Stimulated activated CD4-positive, alpha-beta T cell treated with anti-CD3 and anti-CD28 coated beads, Interleukin-2, amount 100 ng/mL, for 24 hours (primary cell): ENCODE data around the gene CREB5.
"Not testable (repeated sequence)": the region's sequence is repeated elsewhere in the genome, so short reads cannot be mapped to it uniquely, and the experiment has no call there.

ENCODE experiments used
- DNase-seq, 2 donors: peaks; one replicate each; pipeline ENCODE4 v3.0.0-alpha.2; 2020

CREB5 gene

DNA sequence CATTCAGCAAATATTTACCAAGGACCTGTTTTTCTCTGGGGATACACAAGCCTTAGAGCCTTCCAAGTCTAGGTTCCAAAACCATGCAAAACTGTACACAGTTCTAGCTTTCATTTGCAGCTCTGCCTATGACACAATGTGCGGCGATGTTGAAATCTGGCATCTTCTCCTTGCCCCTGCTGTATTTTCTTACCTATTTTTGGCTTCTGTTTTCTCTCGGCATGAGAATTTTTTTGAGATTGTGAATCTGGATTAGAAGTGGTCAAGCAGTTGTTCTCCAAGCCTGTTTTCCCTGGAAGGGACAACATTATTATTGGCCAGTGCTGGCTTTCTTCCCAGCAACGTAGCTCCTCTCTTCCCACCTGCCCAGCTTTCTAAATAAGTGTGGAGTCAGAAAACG, 176.3 kb downstream of the CREB5 start:
- DNase-seq = no peak

GRCh38 chr7:28591041-28591674, 178.8 kb downstream of the CREB5 start:
- DNase-seq = no peak

DNA sequence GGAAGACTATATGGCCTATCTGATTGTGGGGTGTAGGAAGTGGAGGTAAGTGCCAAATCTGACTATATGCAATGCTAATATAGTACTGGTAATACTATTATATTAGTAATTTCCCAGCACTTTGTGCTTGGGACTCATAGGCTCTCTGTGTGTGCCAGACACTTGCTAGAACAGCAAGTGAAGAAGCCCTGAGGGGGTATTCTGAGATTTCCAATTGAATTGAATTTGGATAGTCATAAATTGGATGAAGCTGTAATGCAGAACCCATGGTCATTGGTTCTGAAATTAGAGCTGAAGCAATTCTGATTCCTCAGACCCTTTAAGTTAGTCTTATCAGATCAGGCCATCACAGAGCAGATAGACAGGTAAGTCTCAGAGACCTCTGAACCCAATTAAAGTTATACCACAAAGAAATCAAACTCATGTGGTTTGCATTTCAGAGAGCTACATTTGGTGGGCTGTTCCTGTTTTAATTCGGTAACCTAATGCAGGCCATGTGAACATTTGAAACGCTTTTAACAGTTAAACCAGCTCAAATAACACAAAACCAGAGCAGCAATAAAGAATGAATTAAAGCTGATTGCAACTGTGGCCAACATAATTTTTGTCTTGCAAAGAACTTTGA, 179.5 kb downstream of the CREB5 start:
- DNase-seq = no peak

- no peak for DNase-seq
Observed at GRCh38 chr7:28592861-28593260, 180.5 kb downstream of the CREB5 start.

- no peak for DNase-seq
Observed at GRCh38 chr7:28595076-28595475, 182.8 kb downstream of the CREB5 start.

- DNase-seq = no peak
Observed at GRCh38 chr7:28595801-28596200, 183.5 kb downstream of the CREB5 start.

GRCh38 chr7:28596245-28596935, 184.1 kb downstream of the CREB5 start:
- DNase-seq = no peak

DNA sequence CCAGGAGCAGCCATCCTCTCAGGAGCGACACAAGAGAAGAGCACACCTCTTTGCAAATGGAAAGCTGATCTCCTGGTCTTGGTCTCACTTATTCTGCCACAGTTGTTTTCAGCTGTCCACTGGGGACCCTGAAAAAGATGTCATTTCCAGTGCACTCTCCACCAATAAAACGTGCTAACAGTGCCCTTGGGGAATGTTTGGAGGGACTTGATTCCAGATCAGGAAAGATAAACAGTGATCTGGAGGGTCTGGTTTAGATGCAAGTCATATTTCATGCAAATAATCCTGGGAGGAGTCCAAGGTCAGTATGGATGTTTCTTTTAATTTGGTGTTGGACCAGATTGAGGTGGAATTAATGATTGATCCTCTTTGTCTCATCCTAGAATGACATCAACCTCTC, 185.0 kb downstream of the CREB5 start:
- DNase-seq = no peak

DNA sequence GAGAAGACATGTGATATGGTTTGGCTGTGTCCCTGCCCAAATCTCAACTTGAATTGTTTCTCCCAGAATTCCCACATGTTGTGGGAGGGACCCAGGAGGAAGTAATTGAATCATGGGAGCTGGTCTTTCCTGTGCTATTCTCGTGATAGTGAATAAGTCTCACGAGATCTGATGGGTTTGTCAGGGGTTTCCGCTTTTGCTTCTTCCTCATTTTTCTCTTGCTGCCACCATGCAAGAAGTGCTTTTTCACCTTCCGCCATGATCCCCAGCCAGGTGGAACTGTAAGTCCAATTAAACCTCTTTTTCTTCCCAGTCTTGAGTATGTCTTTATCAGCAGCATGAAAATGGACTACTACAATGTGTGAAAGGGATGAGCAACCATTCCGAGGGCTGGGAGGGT, 185.7 kb downstream of the CREB5 start:
- not testable (repeated sequence) for DNase-seq

DNA sequence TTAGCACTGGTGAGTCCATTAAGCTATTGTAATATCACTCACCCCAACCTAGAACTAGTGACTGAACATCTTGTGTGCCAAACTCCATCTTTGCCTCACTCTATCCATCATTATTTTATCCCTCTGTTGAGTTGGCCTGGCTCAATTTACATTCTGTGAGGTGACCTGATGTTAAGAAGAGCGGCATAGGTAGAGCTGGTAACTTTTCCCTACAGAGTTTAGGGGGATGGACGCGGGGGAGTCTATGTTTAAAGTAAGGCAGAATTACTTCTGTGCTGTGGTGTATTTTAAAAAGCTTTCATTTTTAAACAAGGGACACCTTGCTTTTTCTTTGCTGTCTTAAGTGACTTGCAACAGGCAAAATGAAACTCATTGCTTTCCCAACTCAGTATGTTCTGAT, 186.3 kb downstream of the CREB5 start:
- no peak for DNase-seq

GRCh38 chr7:28599411-28599810, 187.1 kb downstream of the CREB5 start:
- no peak for DNase-seq

DNA sequence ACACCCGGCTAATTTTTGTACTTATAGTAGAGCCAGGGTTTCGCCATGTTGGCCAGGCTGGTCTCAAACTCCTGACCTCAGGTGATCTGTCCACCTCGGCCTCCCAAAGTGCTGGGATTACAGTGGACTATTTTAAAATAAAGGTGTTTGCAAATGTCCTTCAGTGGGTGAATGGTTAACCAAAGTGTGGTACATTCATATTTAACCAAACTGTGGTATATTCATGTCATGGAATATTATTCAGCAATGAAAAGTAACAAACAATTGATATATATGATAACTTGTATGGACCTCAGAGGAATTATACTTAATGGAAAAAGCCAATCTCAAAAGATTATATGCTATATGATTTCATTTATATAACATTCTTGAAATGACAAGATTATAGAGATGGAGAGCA, 190.0 kb downstream of the CREB5 start:
- no peak for DNase-seq

GRCh38 chr7:28605427-28606085, 193.2 kb downstream of the CREB5 start:
- no peak for DNase-seq

DNA sequence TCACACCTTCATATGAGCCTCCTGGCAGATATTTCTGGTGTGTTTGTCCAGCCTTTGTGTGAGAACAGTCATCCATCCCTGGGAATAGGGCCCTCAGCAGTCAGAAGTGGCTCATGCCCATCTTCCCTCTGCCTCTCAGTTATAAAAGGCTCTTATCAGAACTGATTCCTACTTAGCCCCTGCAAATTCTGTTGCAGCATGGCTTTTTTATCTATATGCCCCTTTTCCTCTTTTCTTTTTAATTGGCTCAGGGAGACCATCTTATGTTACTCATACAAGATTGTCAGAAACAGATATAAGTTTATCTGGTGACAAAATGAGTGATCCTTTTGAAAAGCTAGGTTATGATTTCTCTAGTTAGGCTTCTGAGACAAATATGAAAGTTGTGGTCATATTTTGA, 194.1 kb downstream of the CREB5 start:
- no peak for DNase-seq

DNA sequence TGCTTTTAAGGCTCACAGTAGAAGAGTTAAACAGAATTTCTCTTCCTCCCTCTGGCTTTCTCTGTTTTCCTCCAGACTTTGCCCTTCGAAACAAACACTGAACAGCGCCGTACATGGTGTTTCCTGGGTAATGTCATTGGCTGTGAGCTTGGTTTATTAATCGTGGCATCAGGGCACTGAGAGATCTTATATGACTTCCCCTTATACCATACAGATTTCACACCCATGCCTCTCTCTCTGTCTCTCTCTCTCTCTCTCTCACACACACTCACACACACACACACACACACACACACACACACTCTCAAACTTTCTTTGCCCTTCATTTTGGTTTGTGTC, 195.5 kb downstream of the CREB5 start:
- no peak for DNase-seq

DNA sequence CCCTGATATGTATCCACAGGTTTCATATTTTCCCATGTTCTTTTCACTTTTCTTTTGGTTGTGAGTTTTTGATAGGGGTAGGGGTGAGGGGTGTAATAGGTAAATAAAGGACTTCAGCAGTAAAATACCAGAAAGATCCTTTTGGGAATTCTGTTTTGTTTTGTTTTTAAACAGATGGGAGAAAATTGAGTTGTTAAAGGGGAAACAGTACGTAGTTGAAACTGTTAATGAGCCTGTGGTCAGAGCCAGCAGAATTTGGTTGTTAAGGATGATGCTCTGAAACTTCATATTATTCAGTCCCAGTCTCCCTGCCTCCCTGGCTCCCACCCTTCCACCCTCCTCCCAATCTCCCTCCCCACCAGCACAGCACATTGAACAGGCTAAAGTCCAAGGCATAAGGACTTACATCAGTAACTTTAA, 195.9 kb downstream of the CREB5 start:
- DNase-seq = no peak

DNA sequence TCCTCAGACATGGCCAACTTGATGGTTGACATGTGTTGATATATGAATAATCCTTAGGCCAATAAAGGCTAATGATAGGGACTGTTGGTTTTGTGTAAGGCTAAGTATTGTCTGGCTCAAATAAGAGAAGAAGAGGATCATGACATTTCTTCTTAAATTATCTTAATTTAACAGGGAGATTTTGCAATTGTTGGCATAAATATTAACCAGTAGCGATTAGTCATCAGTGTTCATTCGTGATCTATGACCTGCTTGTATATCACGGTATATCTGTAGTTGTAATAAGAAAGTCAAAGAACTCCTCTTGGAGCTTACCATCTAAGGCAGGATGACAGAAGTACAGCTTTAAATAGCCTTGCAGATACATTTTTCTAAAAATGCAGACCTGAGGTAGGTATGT, 196.4 kb downstream of the CREB5 start:
- DNase-seq = no peak

- no peak for DNase-seq
Observed at GRCh38 chr7:28609608-28610007, 197.3 kb downstream of the CREB5 start.

DNA sequence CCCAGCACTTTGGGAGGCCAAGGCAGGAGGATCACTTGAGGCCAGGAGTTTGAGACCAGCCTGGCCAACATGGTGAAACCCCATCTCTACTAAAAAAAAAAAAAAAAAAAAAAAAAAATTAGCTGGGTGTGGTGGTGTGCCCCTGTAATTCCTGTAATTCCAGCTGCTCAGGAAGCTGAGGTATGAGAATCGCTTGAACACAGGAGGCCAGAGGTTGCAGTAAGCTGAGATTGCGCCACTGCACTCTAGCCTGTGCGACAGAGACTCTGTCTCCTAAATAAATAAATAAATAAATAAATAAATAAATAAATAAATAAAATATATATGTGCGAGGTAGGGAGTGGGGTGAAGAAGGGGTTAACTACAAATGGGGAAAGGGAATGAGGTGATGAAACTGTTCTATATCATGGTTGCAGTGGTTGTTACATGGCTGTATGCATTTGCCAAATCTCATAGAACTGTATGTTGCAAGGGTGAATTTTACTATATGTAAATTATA, 199.1 kb downstream of the CREB5 start:
- DNase-seq = not testable (repeated sequence)

DNA sequence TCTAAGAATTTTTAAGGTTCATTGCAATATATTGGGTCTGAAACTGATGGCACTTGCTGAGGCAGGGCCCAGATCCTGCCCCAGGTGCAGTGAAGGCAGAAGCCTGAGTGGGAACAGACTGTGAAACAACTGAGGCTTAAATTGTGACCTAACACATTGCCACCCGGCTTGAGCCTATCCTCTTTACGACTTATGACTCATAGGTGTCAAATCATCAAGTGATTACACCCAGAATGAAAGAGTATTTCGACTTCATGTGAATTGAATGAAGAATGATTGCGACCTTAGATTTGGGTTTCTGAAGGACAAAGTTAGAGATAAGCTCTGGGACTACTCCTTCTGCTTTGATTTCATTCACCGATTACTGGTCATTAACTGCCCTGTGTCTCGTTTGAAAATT, 200.9 kb downstream of the CREB5 start:
- no peak for DNase-seq

GRCh38 chr7:28615091-28615490, 202.8 kb downstream of the CREB5 start:
- no peak for DNase-seq

DNA sequence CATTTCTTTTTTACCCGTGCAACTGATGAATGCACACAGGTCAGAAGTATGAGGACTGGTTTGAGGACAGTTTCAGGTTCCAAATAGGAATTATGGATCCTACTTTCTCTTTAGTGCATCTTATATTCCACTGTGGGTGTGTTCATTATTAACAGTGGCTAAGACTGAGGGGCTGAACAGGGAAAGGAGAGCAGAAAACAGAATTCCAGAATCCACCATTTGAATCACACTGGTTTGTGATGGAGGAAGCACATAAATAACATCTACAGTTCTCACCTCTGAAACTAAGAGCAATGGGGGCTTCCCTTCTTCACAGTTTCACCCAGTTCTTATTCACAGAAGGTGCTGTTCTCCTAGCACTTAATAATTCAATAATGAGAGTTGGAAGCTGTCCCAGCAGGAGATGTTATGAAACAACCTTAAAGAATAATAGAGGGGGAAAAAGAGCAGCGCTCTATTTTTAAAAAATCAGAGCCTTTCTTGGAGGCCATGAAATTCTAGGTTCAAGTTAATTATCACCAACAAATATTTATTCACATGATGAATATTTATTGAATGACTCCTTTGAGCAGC, 205.1 kb downstream of the CREB5 start:
- no peak for DNase-seq

- DNase-seq = no peak
Observed at GRCh38 chr7:28618383-28618782, 206.1 kb downstream of the CREB5 start.

GRCh38 chr7:28619256-28619655, 206.9 kb downstream of the CREB5 start:
- DNase-seq = no peak
